Raji (cell line): ENCODE measurements around the gene PDCD6IP.

ENCODE experiments used
- POLR2A ChIP-seq: IDR thresholded peaks from 2 replicates; pipeline ENCODE4 v1.6.1; 2011; ENCODE audit warnings: low read depth, low read length, control low read depth; ENCODE audit not compliant: insufficient read depth

The PDCD6IP gene

GRCh38 chr3:33798418-33799201 lies at the start of gene PDCD6IP:
TSS of gene PDCD6IP (plus strand) at chr3:33798630. CDS start at chr3:33798729, 99 bp downstream.
- peak; percentile 99 for TF ChIP-seq POLR2A

GRCh38 chr3:33749546-33750210 lies 48.8 kb upstream of the PDCD6IP start:
- TF ChIP-seq POLR2A: no peak

- TF ChIP-seq POLR2A: no peak
Measured at GRCh38 chr3:33750211-33750548, 48.2 kb upstream of the PDCD6IP start.

GRCh38 chr3:33751336-33751735 lies 47.1 kb upstream of the PDCD6IP start:
- no peak for TF ChIP-seq POLR2A

GRCh38 chr3:33758281-33758680 lies 40.1 kb upstream of the PDCD6IP start:
- TF ChIP-seq POLR2A: no peak

GRCh38 chr3:33758864-33759263 lies 39.6 kb upstream of the PDCD6IP start:
- TF ChIP-seq POLR2A: no peak

- TF ChIP-seq POLR2A: no peak
Measured at GRCh38 chr3:33768578-33769330, 29.7 kb upstream of the PDCD6IP start.

GRCh38 chr3:33773637-33774036 lies 24.8 kb upstream of the PDCD6IP start:
- TF ChIP-seq POLR2A: no peak

GRCh38 chr3:33775363-33775762 lies 23.1 kb upstream of the PDCD6IP start:
- TF ChIP-seq POLR2A: no peak

- TF ChIP-seq POLR2A: no peak
Measured at GRCh38 chr3:33777996-33778395, 20.4 kb upstream of the PDCD6IP start.

GRCh38 chr3:33779751-33780150 lies 18.7 kb upstream of the PDCD6IP start:
- no peak for TF ChIP-seq POLR2A

- TF ChIP-seq POLR2A: no peak
Measured at GRCh38 chr3:33786565-33787327, 11.7 kb upstream of the PDCD6IP start.

GRCh38 chr3:33787328-33788009 lies 11.0 kb upstream of the PDCD6IP start:
- no peak for TF ChIP-seq POLR2A

GRCh38 chr3:33789183-33789954 lies 9.1 kb upstream of the PDCD6IP start:
- TF ChIP-seq POLR2A: no peak

GRCh38 chr3:33790091-33790490 lies 8.3 kb upstream of the PDCD6IP start:
- TF ChIP-seq POLR2A: no peak
